Measurements from ENCODE around the gene MTHFD1L. TPM values are rescaled to one million over a fixed set of nuclear protein-coding genes. Genes with fewer than 3 reads are reported as not detected.

The MTHFD1L gene
- total and polyA plus RNA-seq, 2 of the 8 experiments (the other 6 are each of a cell fraction or from before 2014, with no cell fraction given): 29.2 to 105 TPM

DNA sequence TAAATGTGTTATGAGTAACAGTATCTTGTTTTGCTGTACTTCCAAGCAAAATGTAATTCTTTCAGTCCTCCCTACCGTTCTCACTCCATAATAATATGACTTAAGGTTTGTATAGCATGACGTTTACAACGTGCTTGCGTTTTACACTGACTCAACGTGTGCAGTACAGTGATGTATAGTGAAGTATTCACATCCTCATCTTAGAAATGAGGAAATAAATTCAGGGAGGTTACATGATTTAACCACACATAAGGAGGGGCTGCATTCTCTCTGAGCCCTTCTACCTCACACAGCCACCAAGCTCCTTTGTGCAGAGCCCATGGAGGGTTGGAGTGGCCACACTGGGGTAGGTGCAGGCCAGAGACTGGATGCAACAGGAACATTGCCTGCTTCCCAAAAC lies 164.5 kb downstream of the MTHFD1L start:
- Histone ChIP-seq H3K79me2 (ENCODE audit: control insufficient read depth in 1 of 2, insufficient read depth in 2 of 2, low read length in 2 of 2) (no peaks in the 10 kb centered on the region), H2BK15ac (ENCODE audit: low read length) (no peak overlapping the region), H3K36me3 (ENCODE audit: control insufficient read depth in 2 of 4, insufficient read depth in 4 of 4, low read length in 3 of 4) (peaks cover 0 to 11% (median 4%) of the 10 kb centered on the region in 4 experiments; a peak in 5 of 8 replicates), H4K20me1 (replicated peaks in 1 of 2; ENCODE audit: control insufficient read depth in 1 of 2, insufficient read depth in 2 of 2, low read length in 2 of 2) (no peaks in the 10 kb centered on the region), H4K8ac (ENCODE audit: extremely low read depth, insufficient read depth, low read length) (no peak overlapping the region), H3K23me2 (ENCODE audit: low read depth, low read length) (no peaks in the 10 kb centered on the region), H3K56ac (replicated peaks; ENCODE audit: insufficient read length, low read depth, low read length) (no peak overlapping the region), H3K4me2 (ENCODE audit: insufficient read depth in 1 of 2, low read depth in 2 of 2, low read length in 2 of 2) (no peak overlapping the region), H3K4me3 (ENCODE audit: extremely low read depth in 1 of 4, insufficient read depth in 2 of 4, low read depth in 3 of 4, low read length in 4 of 4) (no peak overlapping the region), H3K4me1 (replicated peaks in 1 of 4; ENCODE audit: control insufficient read depth in 3 of 4, insufficient read depth in 4 of 4, low read length in 3 of 4) (no peaks in the 10 kb centered on the region), H3K9ac (replicated peaks in 1 of 4; ENCODE audit: extremely low read depth in 1 of 4, low read depth in 3 of 4, low read length in 3 of 4) (no peak overlapping the region), H3K18ac (ENCODE audit: extremely low read depth, low read length) (no peak overlapping the region), H2AK5ac (ENCODE audit: low read depth, low read length) (no peak overlapping the region), H3K9me3 (ENCODE audit: insufficient read depth in 2 of 2, low read depth in 1 of 2, low read length in 1 of 2) (no peaks in the 10 kb centered on the region), H4K5ac (ENCODE audit: insufficient read length, low read depth, low read length) (no peak overlapping the region), H2BK12ac (ENCODE audit: low read depth, low read length) (no peak overlapping the region), H2BK20ac (ENCODE audit: low read length) (no peak overlapping the region), H2BK120ac (replicated peaks; ENCODE audit: low read depth, low read length) (no peak overlapping the region), H3K14ac (ENCODE audit: insufficient read length) (no peak overlapping the region), H3K79me1 (ENCODE audit: low read depth, low read length) (no peaks in the 10 kb centered on the region; the same call in 1 of the 2 replicates), H3K4ac (replicated peaks; ENCODE audit: insufficient read length, low read depth, low read length) (no peak overlapping the region), H4K91ac (replicated peaks; ENCODE audit: insufficient read length, low read length) (no peak overlapping the region), H3K27ac (ENCODE audit: low read depth, low read length) (no peak overlapping the region), H2BK5ac (ENCODE audit: low read depth, low read length) (no peak overlapping the region), H2AFZ (ENCODE audit: low read length) (no peak overlapping the region), H3K27me3 (replicated peaks in 1 of 4; ENCODE audit: control insufficient read depth in 3 of 4, extremely low read depth in 1 of 4, insufficient read depth in 3 of 4, low read length in 3 of 4) (no peaks in the 10 kb centered on the region), H3K23ac (ENCODE audit: insufficient read length) (no peak overlapping the region)
- FAIRE-seq (no peak), DNase-seq (ENCODE audit: low read depth in 1 of 2, low spot score in 2 of 2) (no peak)
- TF ChIP-seq POLR2AphosphoS5 (IDR thresholded peaks at IDR 0.05; ENCODE audit: low read depth, low read length): peak; percentile 26; the same call in 1 of the 2 replicates
- no peak for TF ChIP-seq BRCA1 (IDR thresholded peaks at IDR 0.05; ENCODE audit: low read depth, low read length)
- TF ChIP-seq, protein P1, sequence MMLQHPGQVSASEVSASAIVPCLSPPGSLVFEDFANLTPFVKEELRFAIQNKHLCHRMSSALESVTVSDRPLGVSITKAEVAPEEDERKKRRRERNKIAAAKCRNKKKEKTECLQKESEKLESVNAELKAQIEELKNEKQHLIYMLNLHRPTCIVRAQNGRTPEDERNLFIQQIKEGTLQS (IDR thresholded peaks at IDR 0.05; ENCODE audit: insufficient read depth, low read depth, low read length): no peak
- TF ChIP-seq, protein P2, sequence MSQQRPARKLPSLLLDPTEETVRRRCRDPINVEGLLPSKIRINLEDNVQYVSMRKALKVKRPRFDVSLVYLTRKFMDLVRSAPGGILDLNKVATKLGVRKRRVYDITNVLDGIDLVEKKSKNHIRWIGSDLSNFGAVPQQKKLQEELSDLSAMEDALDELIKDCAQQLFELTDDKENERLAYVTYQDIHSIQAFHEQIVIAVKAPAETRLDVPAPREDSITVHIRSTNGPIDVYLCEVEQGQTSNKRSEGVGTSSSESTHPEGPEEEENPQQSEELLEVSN (IDR thresholded peaks at IDR 0.05): no peak
- no peak for TF ChIP-seq RBBP5 (IDR thresholded peaks at IDR 0.05; ENCODE audit: borderline replicate concordance, low read depth, low read length)
- 93% methylated on average over 5 of the region's 5 CpGs; no CpG with 5 or more reads in 1 of the 2 experiments for WGBS, 2 experiments (ENCODE audit: extremely low coverage in 1 of 2, insufficient coverage in 1 of 2, insufficient read length in 1 of 2, insufficient replicate concordance in 2 of 2, low coverage in 1 of 2, low lambda C conversion rate in 2 of 2, missing lambda C conversion rate in 1 of 2)
- POLR2A ChIA-PET (ENCODE audit: partially characterized antibody): interaction anchor here (0.9 kb wide), 1 partner anchor 164 kb away, joined by 3 read pairs; no protein-coding TSS in a partner anchor
- CTCF ChIA-PET (ENCODE audit: partially characterized antibody): interaction anchor here (0.5 to 3.2 kb wide), 5 partner anchors 9 to 575 kb away, joined by 3 to 18 read pairs (median 3); no protein-coding TSS in a partner anchor

Data from H1 (cell line).